T-helper 2 cell treated with Interferon-gamma antibody and Interleukin-4, amounts not matched to agents 100 ng/mL and 5 ng/mL, for 36 hours (primary cell): ENCODE results near the gene UCKL1. TPM values are rescaled to one million over a fixed set of nuclear protein-coding genes. Genes with fewer than 3 reads are reported as not detected.

Experiments used
- intact Hi-C: fragments of 100-400 bp; cut with micrococcal nuclease; formaldehyde crosslinking; loops from one replicate; pipeline ENCODE4 v1.15.1; 2023
- total RNA-seq: library from RNA; stranded (reverse); gene quantifications from 2 replicates; pipeline ENCODE4 v1.2.3, GENCODE V29; 2022

Gene UCKL1
- total RNA-seq, 1 donor from 2014 or later, result 47.7 TPM

- intact Hi-C loops, result loop anchor here (1.0 to 10.0 kb wide), 3 partner anchors 45 to 271 kb away; partner anchors contain the start of genes GMEB2 and TCEA2
Measured at GRCh38 chr20:63895202-63895951, 60.8 kb downstream of the UCKL1 start.

GRCh38 chr20:63894358-63895201 is 61.6 kb downstream of the UCKL1 start, which contains the start of gene DNAJC5:
Gene DNAJC5, plus strand, starts transcription at chr20:63895126. Its CDS starts 33,220 bp downstream, at chr20:63928346.
- intact Hi-C loops, result loop anchor here (1.0 to 10.0 kb wide), 4 partner anchors 29 to 270 kb away; partner anchors contain the start of genes GMEB2, TCEA2 and TPD52L2

- intact Hi-C loops, result loop anchor here (1.0 to 10.0 kb wide), 3 partner anchors 29 to 269 kb away; partner anchors contain the start of genes GMEB2 and TPD52L2
Measured at GRCh38 chr20:63893999-63894357, 62.2 kb downstream of the UCKL1 start.

GRCh38 chr20:63892402-63892801 is 63.8 kb downstream of the UCKL1 start:
- intact Hi-C loops, result loop anchor here (10.0 kb wide), 1 partner anchor 268 kb away; the partner anchor contains the start of gene GMEB2

- intact Hi-C loops, result loop anchor here (10.0 kb wide), 1 partner anchor 267 kb away; the partner anchor contains the start of gene GMEB2
Measured at GRCh38 chr20:63891061-63892002, 64.9 kb downstream of the UCKL1 start.

GRCh38 chr20:63890616-63891015 is 65.6 kb downstream of the UCKL1 start:
- intact Hi-C loops, result loop anchor here (10.0 kb wide), 1 partner anchor 266 kb away; the partner anchor contains the start of gene GMEB2

GRCh38 chr20:63890201-63890576 is 66.0 kb downstream of the UCKL1 start:
- intact Hi-C loops, result loop anchor here (10.0 kb wide), 1 partner anchor 265 kb away; the partner anchor contains the start of gene GMEB2

Other genes with a start within 250 kb of the UCKL1 start
- 63.3 and 66.8 TPM in 2 replicates for gene ARFRP1, start 248.4 kb downstream of the UCKL1 start, total RNA-seq
- 41.6 and 44.2 TPM in 2 replicates for gene ZGPAT, start 248.4 kb downstream of the UCKL1 start, total RNA-seq
- 185 and 193 TPM in 2 replicates for gene LIME1, start 219.8 kb downstream of the UCKL1 start, total RNA-seq
- 102 and 113 TPM in 2 replicates for gene SLC2A4RG, start 216.6 kb downstream of the UCKL1 start, total RNA-seq
- gene ZBTB46, start 125.2 kb downstream of the UCKL1 start, total RNA-seq, result 0.16 and 0.32 TPM in 2 replicates
- not detected in 2 replicates for gene ABHD16B, start 94.9 kb downstream of the UCKL1 start, total RNA-seq
- 46.4 and 48.3 TPM in 2 replicates for gene TPD52L2, start 91.1 kb downstream of the UCKL1 start, total RNA-seq
- 50.4 and 53.8 TPM in 2 replicates for gene DNAJC5, start 61.3 kb downstream of the UCKL1 start, total RNA-seq
- gene ZNF512B, start 13.5 kb upstream of the UCKL1 start, total RNA-seq, result 25.8 and 26.9 TPM in 2 replicates
- 21.8 TPM in 2 replicates for gene SAMD10, start 23.2 kb upstream of the UCKL1 start, total RNA-seq
- gene PRPF6, start 24.7 kb upstream of the UCKL1 start, total RNA-seq, result 69.3 and 69.4 TPM in 2 replicates
- 4.9 and 5.3 TPM in 2 replicates for gene C20orf204, start 79.8 kb upstream of the UCKL1 start, total RNA-seq
- 0.68 and 0.75 TPM in 2 replicates for gene SOX18, start 93.2 kb upstream of the UCKL1 start, total RNA-seq
- gene TCEA2, start 106.8 kb upstream of the UCKL1 start, total RNA-seq, result 60.8 and 61.5 TPM in 2 replicates
- gene RGS19, start 123.1 kb upstream of the UCKL1 start, total RNA-seq, result 96.3 and 97.6 TPM in 2 replicates
- gene OPRL1, start 123.7 kb upstream of the UCKL1 start, total RNA-seq, result 0.70 and 0.89 TPM in 2 replicates
- gene LKAAEAR1, start 128.0 kb upstream of the UCKL1 start, total RNA-seq, result 0.34 TPM in 1 of 2 replicates, not detected in the other
- gene NPBWR2, start 151.1 kb upstream of the UCKL1 start, total RNA-seq, result not detected in 2 replicates
- not detected in 2 replicates for gene MYT1, start 208.0 kb upstream of the UCKL1 start, total RNA-seq